ENCODE data around the gene ADCK1.
"Not testable (repeated sequence)": the region's sequence is repeated elsewhere in the genome, so short reads cannot be mapped to it uniquely, and the experiment has no call there.

DNA sequence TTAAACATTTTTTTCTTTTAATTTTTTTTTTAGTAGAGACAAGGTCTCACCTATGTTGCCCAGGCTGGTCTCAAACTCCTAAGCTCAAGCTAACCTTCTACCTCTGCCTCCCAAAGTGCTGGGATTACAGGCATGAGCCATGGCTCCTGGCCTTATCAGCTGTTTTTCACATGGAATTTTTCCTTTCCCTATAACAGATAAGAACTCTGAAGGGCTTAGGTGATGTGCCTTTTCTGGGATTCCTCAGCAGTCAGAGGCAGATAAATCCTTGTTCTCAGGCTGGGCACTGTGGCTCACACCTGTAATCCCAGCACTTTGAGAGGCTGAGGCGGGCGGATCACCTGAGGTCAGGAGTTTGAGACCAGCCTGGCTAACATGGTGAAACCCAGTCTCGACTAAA, 6.7 kb upstream of the ADCK1 start:
- TF ChIP-seq, protein P1, sequence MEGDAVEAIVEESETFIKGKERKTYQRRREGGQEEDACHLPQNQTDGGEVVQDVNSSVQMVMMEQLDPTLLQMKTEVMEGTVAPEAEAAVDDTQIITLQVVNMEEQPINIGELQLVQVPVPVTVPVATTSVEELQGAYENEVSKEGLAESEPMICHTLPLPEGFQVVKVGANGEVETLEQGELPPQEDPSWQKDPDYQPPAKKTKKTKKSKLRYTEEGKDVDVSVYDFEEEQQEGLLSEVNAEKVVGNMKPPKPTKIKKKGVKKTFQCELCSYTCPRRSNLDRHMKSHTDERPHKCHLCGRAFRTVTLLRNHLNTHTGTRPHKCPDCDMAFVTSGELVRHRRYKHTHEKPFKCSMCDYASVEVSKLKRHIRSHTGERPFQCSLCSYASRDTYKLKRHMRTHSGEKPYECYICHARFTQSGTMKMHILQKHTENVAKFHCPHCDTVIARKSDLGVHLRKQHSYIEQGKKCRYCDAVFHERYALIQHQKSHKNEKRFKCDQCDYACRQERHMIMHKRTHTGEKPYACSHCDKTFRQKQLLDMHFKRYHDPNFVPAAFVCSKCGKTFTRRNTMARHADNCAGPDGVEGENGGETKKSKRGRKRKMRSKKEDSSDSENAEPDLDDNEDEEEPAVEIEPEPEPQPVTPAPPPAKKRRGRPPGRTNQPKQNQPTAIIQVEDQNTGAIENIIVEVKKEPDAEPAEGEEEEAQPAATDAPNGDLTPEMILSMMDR (IDR thresholded peaks at IDR 0.05): not testable (repeated sequence)
- not testable (repeated sequence) for TF ChIP-seq POLR2A (IDR thresholded peaks at IDR 0.05); EP300 (IDR thresholded peaks at IDR 0.05; ENCODE audit: low read depth); POLR2AphosphoS5 (IDR thresholded peaks at IDR 0.05)

Measured in transverse colon (tissue), 4 donors.